ENCODE results near the gene GALNTL6.
A peak's percentile ranks its signal among the peaks of the same experiment; 100 is the strongest.

The GALNTL6 gene

GRCh38 chr4:172989984-172990820 lies 1177.0 kb downstream of the GALNTL6 start:
- DNase-seq (ENCODE audit: low read depth) = no peak

GRCh38 chr4:172992648-172993378 lies 1179.6 kb downstream of the GALNTL6 start:
- no peak for DNase-seq (ENCODE audit: low read depth)

GRCh38 chr4:172995161-172995560 lies 1182.0 kb downstream of the GALNTL6 start:
- DNase-seq (ENCODE audit: low read depth) = no peak

- no peak for DNase-seq (ENCODE audit: low read depth)
Measured at GRCh38 chr4:172995704-172996103, 1182.5 kb downstream of the GALNTL6 start.

- no peak for DNase-seq (ENCODE audit: low read depth)
Measured at GRCh38 chr4:172996571-172997216, 1183.5 kb downstream of the GALNTL6 start.

- DNase-seq (ENCODE audit: low read depth) = no peak
Measured at GRCh38 chr4:172997217-172997609, 1184.0 kb downstream of the GALNTL6 start.

- DNase-seq (ENCODE audit: low read depth) = no peak
Measured at GRCh38 chr4:172997856-172998255, 1184.7 kb downstream of the GALNTL6 start.

- DNase-seq (ENCODE audit: low read depth) = no peak
Measured at GRCh38 chr4:172998527-172999469, 1185.6 kb downstream of the GALNTL6 start.

- no peak for DNase-seq (ENCODE audit: low read depth)
Measured at GRCh38 chr4:173001571-173001970, 1188.4 kb downstream of the GALNTL6 start.

- DNase-seq (ENCODE audit: low read depth) = no peak
Measured at GRCh38 chr4:173002830-173003561, 1189.8 kb downstream of the GALNTL6 start.

- no peak for DNase-seq (ENCODE audit: low read depth)
Measured at GRCh38 chr4:173005912-173006633, 1192.9 kb downstream of the GALNTL6 start.

GRCh38 chr4:173008436-173008835 lies 1195.2 kb downstream of the GALNTL6 start:
- DNase-seq (ENCODE audit: low read depth) = no peak

- DNase-seq (ENCODE audit: low read depth) = no peak
Measured at GRCh38 chr4:173009129-173009823, 1196.1 kb downstream of the GALNTL6 start.

GRCh38 chr4:173012608-173013007 lies 1199.4 kb downstream of the GALNTL6 start:
- DNase-seq (ENCODE audit: low read depth) = no peak

GRCh38 chr4:173013232-173013930 lies 1200.2 kb downstream of the GALNTL6 start:
- peak; percentile 23 for DNase-seq (ENCODE audit: low read depth)

GRCh38 chr4:173014113-173014558 lies 1200.9 kb downstream of the GALNTL6 start:
- no peak for DNase-seq (ENCODE audit: low read depth)

- DNase-seq (ENCODE audit: low read depth) = no peak
Measured at GRCh38 chr4:173014836-173015235, 1201.6 kb downstream of the GALNTL6 start.

GRCh38 chr4:173017802-173018201 lies 1204.6 kb downstream of the GALNTL6 start:
- no peak for DNase-seq (ENCODE audit: low read depth)

GRCh38 chr4:173018446-173018845 lies 1205.2 kb downstream of the GALNTL6 start:
- DNase-seq (ENCODE audit: low read depth) = no peak
